Retina (tissue), 1 donor: ENCODE results near the gene DNMBP.
"Not testable (repeated sequence)": the region's sequence is repeated elsewhere in the genome, so short reads cannot be mapped to it uniquely, and the experiment has no call there.

Source experiments
- DNase-seq: peaks from one replicate; pipeline ENCODE4 v3.0.0-alpha.2; 2016

Gene DNMBP

GRCh38 chr10:99853655-99854054 lies 156.1 kb downstream of the DNMBP start:
- no peak for DNase-seq

- DNase-seq: no peak
Observed at GRCh38 chr10:99852481-99853213, 157.1 kb downstream of the DNMBP start.

GRCh38 chr10:99851825-99852224 lies 157.9 kb downstream of the DNMBP start:
- no peak for DNase-seq

GRCh38 chr10:99850767-99851340 lies 158.9 kb downstream of the DNMBP start:
- no peak for DNase-seq

GRCh38 chr10:99850021-99850766 lies 159.6 kb downstream of the DNMBP start:
- DNase-seq: peak; percentile 34

GRCh38 chr10:99849536-99849935 lies 160.2 kb downstream of the DNMBP start:
- DNase-seq: peak; percentile 18

- DNase-seq: peak; percentile 8
Observed at GRCh38 chr10:99849057-99849456, 160.7 kb downstream of the DNMBP start.

- peak; percentile 87 for DNase-seq
Observed at GRCh38 chr10:99845837-99846382, 163.8 kb downstream of the DNMBP start.

- DNase-seq: no peak
Observed at GRCh38 chr10:99844433-99844955, 165.3 kb downstream of the DNMBP start.

GRCh38 chr10:99843310-99843709 lies 166.4 kb downstream of the DNMBP start:
- DNase-seq: no peak

- no peak for DNase-seq
Observed at GRCh38 chr10:99841746-99842145, 168.0 kb downstream of the DNMBP start.

GRCh38 chr10:99840859-99841258 lies 168.9 kb downstream of the DNMBP start:
- DNase-seq: not testable (repeated sequence)

GRCh38 chr10:99836711-99837110 lies 173.0 kb downstream of the DNMBP start:
- DNase-seq: no peak

- no peak for DNase-seq
Observed at GRCh38 chr10:99835947-99836346, 173.8 kb downstream of the DNMBP start.

GRCh38 chr10:99834410-99834809 lies 175.3 kb downstream of the DNMBP start:
- DNase-seq: no peak

- no peak for DNase-seq
Observed at GRCh38 chr10:99832439-99832838, 177.3 kb downstream of the DNMBP start.

GRCh38 chr10:99828464-99828863 lies 181.3 kb downstream of the DNMBP start:
- no peak for DNase-seq

GRCh38 chr10:99827936-99828335 lies 181.8 kb downstream of the DNMBP start:
- DNase-seq: no peak
